ENCODE measurements around the gene ITGA2. TPM values are rescaled to one million over a fixed set of nuclear protein-coding genes. Genes with fewer than 3 reads are reported as not detected.

Gene ITGA2
- total RNA-seq, 3 donors from 2014 or later: 8.0 to 20.3 (median 17.6) TPM

- DNase-seq (no peak), ATAC-seq (no peak)
- TF ChIP-seq CTCF (IDR thresholded peaks at IDR 0.05): no peak
- no peak overlapping the region for H3K4me3 ChIP-seq
- H3K36me3 ChIP-seq (ENCODE audit: low read depth): no peaks in the 10 kb centered on the region
- no peaks in the 10 kb centered on the region for H3K9me3 ChIP-seq
- no peaks in the 10 kb centered on the region for H3K4me1 ChIP-seq (ENCODE audit: low read depth)
- intact Hi-C loops (cut with DNase I, micrococcal nuclease): no loop called here
Observed at GRCh38 chr5:53069626-53070025, 80.5 kb downstream of the ITGA2 start.

- Histone ChIP-seq H3K9me3 (no peaks in the 10 kb centered on the region), H3K36me3 (ENCODE audit: low read depth) (no peaks in the 10 kb centered on the region), H3K4me1 (ENCODE audit: low read depth) (no peaks in the 10 kb centered on the region), H3K4me3 (no peak overlapping the region)
- intact Hi-C loops (cut with DNase I, micrococcal nuclease): no loop called here
- no peak for DNase-seq
- no peak for ATAC-seq
- no peak for TF ChIP-seq CTCF (IDR thresholded peaks at IDR 0.05)
Observed at GRCh38 chr5:53071298-53071697, 82.1 kb downstream of the ITGA2 start.

- ATAC-seq (no peak), DNase-seq (no peak)
- Histone ChIP-seq H3K4me3 (no peak overlapping the region), H3K9me3 (no peaks in the 10 kb centered on the region), H3K4me1 (ENCODE audit: low read depth) (no peaks in the 10 kb centered on the region), H3K36me3 (ENCODE audit: low read depth) (no peaks in the 10 kb centered on the region)
- intact Hi-C loops (cut with DNase I, micrococcal nuclease): no loop called here
- no peak for TF ChIP-seq CTCF (IDR thresholded peaks at IDR 0.05)
Observed at GRCh38 chr5:53071738-53072137, 82.6 kb downstream of the ITGA2 start.

- no peak for TF ChIP-seq CTCF (IDR thresholded peaks at IDR 0.05)
- H3K9me3 ChIP-seq: no peaks in the 10 kb centered on the region
- intact Hi-C loops (cut with DNase I, micrococcal nuclease): no loop called here
- H3K4me1 ChIP-seq (ENCODE audit: low read depth): no peaks in the 10 kb centered on the region
- H3K4me3 ChIP-seq: no peak overlapping the region
- DNase-seq (no peak), ATAC-seq (no peak)
- no peaks in the 10 kb centered on the region for H3K36me3 ChIP-seq (ENCODE audit: low read depth)
Observed at GRCh38 chr5:53073348-53073747, 84.2 kb downstream of the ITGA2 start.

GRCh38 chr5:53076014-53076583 lies 86.9 kb downstream of the ITGA2 start:
- Histone ChIP-seq H3K36me3 (ENCODE audit: low read depth) (no peaks in the 10 kb centered on the region), H3K4me3 (no peak overlapping the region), H3K4me1 (ENCODE audit: low read depth) (no peaks in the 10 kb centered on the region), H3K9me3 (no peaks in the 10 kb centered on the region)
- ATAC-seq (no peak), DNase-seq (no peak)
- TF ChIP-seq CTCF (IDR thresholded peaks at IDR 0.05): no peak
- intact Hi-C loops (cut with DNase I, micrococcal nuclease): no loop called here

GRCh38 chr5:53080271-53080670 lies 91.1 kb downstream of the ITGA2 start:
- intact Hi-C loops (cut with DNase I, micrococcal nuclease): no loop called here
- TF ChIP-seq CTCF (IDR thresholded peaks at IDR 0.05): no peak

More at GRCh38 chr5:53080271-53080670, 91.1 kb downstream of the ITGA2 start:
- ATAC-seq (no peak), DNase-seq (no peak)
- H3K4me1 ChIP-seq (ENCODE audit: low read depth): no peaks in the 10 kb centered on the region
- no peaks in the 10 kb centered on the region for H3K36me3 ChIP-seq (ENCODE audit: low read depth)
- H3K4me3 ChIP-seq: no peak overlapping the region
- H3K9me3 ChIP-seq: no peaks in the 10 kb centered on the region
